Measurements from ENCODE around the gene C2CD3.
"Not testable (repeated sequence)": the region's sequence is repeated elsewhere in the genome, so short reads cannot be mapped to it uniquely, and the experiment has no call there.

The C2CD3 gene

GRCh38 chr11:74162681-74163467 is 7.9 kb downstream of the C2CD3 start:
- DNase-seq, result no peak

- DNase-seq, result no peak
These were observed 11.2 kb downstream of the C2CD3 start for GRCh38 chr11:74159642-74160041.

GRCh38 chr11:74157169-74157568 is 13.6 kb downstream of the C2CD3 start:
- DNase-seq, result no peak

- peak; percentile 59 for DNase-seq
These were observed 16.1 kb downstream of the C2CD3 start for GRCh38 chr11:74154620-74155281.

GRCh38 chr11:74153224-74153623 is 17.6 kb downstream of the C2CD3 start:
- DNase-seq, result no peak

- no peak for DNase-seq
These were observed 23.4 kb downstream of the C2CD3 start for GRCh38 chr11:74147199-74147929.

- no peak for DNase-seq
These were observed 26.2 kb downstream of the C2CD3 start for GRCh38 chr11:74144592-74144991.

GRCh38 chr11:74142624-74143023 is 28.2 kb downstream of the C2CD3 start:
- DNase-seq, result no peak

- no peak for DNase-seq
These were observed 28.9 kb downstream of the C2CD3 start for GRCh38 chr11:74141908-74142307.

- DNase-seq, result no peak
These were observed 29.5 kb downstream of the C2CD3 start for GRCh38 chr11:74141241-74141695.

- DNase-seq, result not testable (repeated sequence)
These were observed 30.8 kb downstream of the C2CD3 start for GRCh38 chr11:74139919-74140431.

- DNase-seq, result no peak
These were observed 31.5 kb downstream of the C2CD3 start for GRCh38 chr11:74139151-74139918.

GRCh38 chr11:74138572-74138971 is 32.2 kb downstream of the C2CD3 start:
- DNase-seq, result peak; percentile 73

- DNase-seq, result peak; percentile 15
These were observed 32.8 kb downstream of the C2CD3 start for GRCh38 chr11:74138021-74138420.

- DNase-seq, result no peak
These were observed 35.5 kb downstream of the C2CD3 start for GRCh38 chr11:74135127-74135840.

GRCh38 chr11:74134661-74135060 is 36.1 kb downstream of the C2CD3 start:
- no peak for DNase-seq

- DNase-seq, result no peak
These were observed 37.4 kb downstream of the C2CD3 start for GRCh38 chr11:74133436-74133835.

- DNase-seq, result no peak
These were observed 38.0 kb downstream of the C2CD3 start for GRCh38 chr11:74132833-74133232.

GRCh38 chr11:74129121-74129520 is 41.7 kb downstream of the C2CD3 start:
- DNase-seq, result not testable (repeated sequence)

- no peak for DNase-seq
These were observed 47.8 kb downstream of the C2CD3 start for GRCh38 chr11:74123008-74123448.

- no peak for DNase-seq
These were observed 49.0 kb downstream of the C2CD3 start for GRCh38 chr11:74121804-74122203.
